GM18498 (cell line): ENCODE measurements around the gene GRM4.

ENCODE experiments used
- ATAC-seq: cut with Tn5 transposase; IDR thresholded peaks from one replicate; pipeline ENCODE4 v1.9.1; 2021; ENCODE audit warnings: mild to moderate bottlenecking, moderate library complexity; ENCODE audit not compliant: unreplicated experiment

GRM4 gene

DNA sequence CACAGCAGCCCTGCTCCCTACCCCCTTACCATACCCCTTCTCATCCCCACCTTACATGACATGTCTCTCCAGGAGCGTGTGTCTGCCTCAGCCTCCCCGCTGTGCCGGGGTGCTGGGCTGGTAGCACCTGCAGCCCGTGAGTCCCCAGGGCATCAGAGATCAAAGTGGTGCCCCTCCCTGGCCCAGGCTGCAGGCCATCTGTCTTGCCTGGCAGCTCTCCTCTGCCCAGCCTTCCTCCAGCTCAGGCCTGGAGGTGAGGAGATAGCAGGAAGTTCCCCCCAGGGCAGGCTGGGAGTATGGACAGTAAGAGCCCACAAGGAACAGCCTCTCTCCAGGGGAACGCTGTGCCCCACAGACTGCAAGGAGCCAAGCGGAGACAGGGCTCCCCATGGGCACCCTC lies 35.3 kb downstream of the GRM4 start:
- ATAC-seq = no peak

GRCh38 chr6:34108176-34108575 lies 37.7 kb downstream of the GRM4 start:
- ATAC-seq = no peak

GRCh38 chr6:34106900-34107299 lies 39.0 kb downstream of the GRM4 start:
- no peak for ATAC-seq

DNA sequence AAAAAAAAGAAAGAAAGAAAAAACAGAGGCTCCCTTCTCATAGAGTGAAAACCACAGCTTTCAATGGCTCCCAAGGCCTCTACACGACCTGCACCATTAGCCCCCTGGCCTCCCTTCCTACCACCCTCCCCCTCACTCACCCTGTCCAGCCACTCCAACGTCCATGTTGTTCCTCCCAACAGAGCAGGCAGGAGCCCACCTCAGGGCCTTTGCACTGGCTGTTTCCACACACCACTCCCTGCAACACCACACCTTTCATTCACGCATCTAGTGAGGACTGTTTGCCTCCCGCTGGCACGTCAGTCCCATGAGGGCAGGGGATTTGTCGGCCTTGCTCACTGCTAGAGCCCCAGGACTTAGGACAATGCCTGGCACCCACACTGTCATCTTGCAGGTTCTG lies 39.5 kb downstream of the GRM4 start:
- ATAC-seq = no peak

DNA sequence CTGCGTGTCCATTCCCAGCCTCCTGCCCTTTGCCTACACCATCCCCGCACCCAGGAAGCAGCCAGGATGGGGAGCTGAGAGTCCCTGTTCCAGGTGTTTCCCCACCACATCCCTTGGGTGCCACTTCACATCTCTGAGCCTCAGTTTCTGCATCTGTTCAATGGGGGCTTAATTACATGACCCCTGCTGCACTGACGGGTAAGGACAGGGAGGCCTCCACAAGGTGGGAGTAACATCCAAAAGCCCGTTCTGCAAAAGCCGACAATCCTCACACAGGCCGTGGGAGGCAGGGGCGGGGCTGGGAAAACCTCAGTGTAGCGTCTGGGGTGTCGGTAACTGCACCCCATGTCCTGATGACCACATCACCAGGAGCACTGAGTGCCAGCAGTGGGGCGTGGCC lies 41.3 kb downstream of the GRM4 start:
- no peak for ATAC-seq

DNA sequence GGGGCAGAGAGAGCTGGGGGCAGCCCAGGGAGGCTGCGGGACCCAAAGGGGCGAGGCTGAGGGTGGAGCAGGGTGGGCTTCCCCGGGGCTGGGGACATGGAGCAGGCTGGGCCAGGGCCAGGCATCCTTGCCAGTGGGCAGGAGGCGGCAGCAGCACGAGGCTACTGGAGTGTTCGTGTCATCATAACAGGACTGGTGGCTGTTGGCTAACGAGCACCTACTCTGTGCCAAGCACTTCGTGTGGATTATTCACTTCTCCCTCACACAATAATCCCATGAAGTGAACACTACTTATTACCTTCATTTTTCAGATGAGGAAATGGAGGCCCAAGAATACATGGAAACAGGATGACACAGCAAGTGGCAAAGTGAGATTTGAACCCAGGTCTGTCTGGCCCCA lies 41.7 kb downstream of the GRM4 start:
- no peak for ATAC-seq

DNA sequence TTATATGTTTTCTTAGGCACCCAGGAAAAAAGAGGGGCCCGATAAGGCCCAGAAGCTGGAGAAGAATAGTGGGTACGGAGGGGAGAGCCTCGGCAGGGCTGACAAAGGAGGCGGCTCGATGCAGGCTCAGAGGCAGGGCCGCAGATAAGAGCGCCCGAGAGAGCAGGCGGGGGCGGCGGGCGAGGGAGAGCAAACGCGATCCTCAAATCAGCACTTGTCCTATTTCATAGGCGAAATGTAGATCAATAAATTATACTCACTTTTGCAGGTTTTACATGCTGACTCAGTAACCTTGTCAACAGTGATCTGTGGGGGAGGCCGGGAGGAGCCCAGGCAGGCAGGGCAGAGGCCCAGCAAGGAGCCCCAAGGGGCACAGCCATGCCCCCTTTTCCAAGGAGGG lies 42.6 kb downstream of the GRM4 start:
- no peak for ATAC-seq

DNA sequence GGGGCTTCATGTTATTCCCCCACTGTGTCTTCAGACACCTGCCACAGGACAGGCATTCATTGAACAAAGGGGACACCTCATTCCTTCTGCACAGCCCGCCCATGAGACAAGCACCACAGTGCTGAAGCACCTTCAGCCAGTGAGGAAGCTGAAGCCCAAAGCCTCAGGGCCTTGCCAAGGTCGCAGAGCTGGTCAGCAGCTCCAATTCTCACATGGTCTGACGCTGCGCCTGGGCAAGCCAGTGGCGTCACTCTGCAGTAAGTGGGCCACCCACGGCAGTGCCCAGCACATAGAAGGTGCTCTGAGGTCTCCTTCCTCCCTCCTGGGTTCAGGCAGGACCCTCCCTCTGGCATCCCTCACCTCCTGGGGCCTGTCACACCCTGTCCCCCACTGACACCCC lies 43.2 kb downstream of the GRM4 start:
- no peak for ATAC-seq

- ATAC-seq = no peak
Observed at GRCh38 chr6:34102099-34102656, 43.7 kb downstream of the GRM4 start.

- no peak for ATAC-seq
Observed at GRCh38 chr6:34100788-34101187, 45.1 kb downstream of the GRM4 start.

DNA sequence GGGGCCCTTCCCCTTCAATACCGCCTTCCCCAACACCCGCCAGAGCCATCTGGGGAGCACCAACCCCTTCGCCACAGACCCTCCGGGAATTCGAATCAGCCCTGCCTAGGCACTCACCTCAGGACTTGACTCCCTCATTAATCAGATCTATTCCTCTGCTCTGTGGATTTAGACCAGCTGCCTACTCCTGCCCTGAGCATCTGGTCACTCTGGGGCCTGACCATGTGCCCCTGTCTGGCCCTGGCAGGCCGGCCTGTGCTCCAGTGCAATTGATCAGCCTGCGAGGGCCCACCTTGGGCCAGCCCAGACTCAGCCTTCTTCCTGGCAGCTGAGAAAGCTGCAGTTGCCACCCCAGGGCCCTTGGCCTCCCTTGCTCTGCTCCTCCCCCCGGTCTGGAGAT lies 46.0 kb downstream of the GRM4 start:
- ATAC-seq = no peak

DNA sequence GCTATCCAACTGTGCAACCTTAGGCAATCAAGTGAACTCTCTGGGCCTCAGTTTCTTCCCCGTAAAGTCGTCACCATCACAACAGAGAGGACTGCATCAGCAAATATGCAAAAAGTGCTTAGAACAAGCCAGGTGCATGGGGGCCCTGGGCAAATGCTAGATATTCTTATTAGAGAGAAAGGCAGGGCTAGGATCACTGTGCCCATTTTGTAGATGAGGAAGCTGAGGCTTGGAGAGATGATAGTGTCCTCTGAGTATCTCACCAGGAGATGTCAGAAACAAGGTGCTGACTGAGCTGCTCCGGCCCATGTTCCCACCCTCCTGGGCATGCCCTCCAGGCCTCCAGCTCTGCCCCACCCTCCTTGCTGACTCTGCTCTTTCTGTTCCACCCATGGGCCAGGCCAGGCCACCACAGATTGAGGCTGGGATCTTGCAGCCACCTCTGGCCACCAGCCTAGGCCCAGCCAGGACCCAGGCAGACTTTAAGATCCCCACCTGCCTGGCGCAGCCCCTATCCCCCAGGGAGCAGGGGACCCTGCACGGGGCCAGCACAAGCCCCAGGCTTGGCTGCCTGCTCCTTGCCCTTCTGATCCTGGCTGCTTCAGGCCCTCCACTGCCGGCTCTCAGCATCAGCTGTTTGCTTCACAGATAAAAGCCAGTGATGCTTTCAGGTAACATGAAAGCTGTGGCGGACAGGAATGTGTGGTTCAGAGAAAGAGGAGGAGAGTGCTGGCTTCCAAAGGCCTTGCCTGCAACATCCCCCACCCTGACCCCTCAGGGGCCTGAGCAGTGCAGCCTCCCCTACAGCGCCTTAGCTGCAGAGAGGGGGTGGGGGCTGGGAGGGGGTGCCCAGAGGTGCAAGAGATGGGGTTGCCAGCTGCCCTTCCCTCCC lies 47.6 kb downstream of the GRM4 start:
- no peak for ATAC-seq

DNA sequence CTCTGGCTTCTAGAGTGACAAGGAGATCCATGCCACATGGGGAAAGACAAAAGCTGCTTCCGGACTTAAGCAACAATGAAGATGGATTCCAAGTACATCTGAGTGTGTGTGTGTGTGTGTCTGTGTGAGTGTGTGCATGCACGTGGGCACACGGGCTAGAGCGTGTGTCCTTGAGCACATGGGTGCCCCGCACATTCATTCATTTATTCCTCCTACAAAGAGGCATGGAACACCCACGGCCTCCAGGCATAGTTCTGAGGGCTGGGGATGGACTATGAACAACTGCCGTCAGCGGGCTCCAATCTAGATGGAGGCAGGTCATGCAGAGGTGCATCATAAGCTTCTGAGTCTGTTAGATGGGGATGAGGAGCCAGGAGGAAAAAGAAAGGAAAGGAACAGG lies 49.1 kb downstream of the GRM4 start:
- ATAC-seq = no peak

GRCh38 chr6:34096193-34096592 lies 49.7 kb downstream of the GRM4 start:
- no peak for ATAC-seq

DNA sequence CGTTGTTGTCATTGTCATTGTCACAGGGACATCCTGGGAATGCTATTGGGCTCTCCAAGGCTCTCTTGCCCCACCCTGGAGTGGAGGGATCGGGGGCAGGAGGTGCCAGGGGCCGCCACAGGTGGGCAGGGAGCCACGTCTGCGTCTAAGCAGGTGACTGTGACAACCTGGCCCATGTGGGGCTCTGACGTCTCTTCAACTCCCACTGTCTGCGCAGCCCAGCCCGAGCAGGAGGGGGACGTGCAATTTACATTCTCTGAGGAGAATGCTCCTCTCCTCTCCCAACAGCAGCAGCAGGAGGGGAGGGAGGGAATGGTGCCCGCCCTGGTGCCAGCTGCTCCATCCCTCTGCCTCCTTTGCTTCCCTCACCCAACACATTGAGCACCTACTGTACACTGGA lies 50.1 kb downstream of the GRM4 start:
- no peak for ATAC-seq

GRCh38 chr6:34095136-34095505 lies 50.8 kb downstream of the GRM4 start:
- ATAC-seq = no peak

DNA sequence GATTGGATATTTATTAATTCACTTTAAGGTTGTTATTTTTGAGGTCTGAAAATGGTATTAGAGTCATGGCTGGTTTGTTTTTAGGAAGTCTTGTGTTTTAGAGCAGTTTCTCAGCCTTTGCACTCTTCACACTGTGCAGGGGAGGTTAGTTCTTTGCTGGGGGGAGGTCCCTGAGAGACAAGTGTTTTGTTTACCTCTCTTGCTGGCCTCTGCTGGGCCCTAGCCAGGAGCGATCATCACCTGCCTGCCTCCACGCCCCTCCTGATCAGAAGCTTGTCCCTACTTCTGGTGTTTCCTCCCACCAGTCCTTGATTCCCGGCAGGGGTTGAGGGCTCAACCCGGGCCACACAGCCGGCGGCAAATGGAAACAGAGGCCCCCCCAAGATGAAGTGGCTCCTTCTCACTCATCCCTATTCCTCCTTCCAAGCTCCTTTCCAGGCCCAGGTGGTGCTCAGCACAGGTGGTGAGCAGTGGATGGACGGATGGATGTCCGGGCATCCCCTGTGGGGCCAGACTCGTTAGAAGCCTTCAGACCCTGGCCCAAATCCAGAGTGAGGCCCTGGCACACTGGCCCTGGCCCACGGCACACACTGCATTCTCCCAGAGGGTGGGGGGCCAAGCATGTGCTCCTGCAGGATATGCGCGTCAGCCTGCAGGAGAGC lies 51.3 kb downstream of the GRM4 start:
- ATAC-seq = no peak

DNA sequence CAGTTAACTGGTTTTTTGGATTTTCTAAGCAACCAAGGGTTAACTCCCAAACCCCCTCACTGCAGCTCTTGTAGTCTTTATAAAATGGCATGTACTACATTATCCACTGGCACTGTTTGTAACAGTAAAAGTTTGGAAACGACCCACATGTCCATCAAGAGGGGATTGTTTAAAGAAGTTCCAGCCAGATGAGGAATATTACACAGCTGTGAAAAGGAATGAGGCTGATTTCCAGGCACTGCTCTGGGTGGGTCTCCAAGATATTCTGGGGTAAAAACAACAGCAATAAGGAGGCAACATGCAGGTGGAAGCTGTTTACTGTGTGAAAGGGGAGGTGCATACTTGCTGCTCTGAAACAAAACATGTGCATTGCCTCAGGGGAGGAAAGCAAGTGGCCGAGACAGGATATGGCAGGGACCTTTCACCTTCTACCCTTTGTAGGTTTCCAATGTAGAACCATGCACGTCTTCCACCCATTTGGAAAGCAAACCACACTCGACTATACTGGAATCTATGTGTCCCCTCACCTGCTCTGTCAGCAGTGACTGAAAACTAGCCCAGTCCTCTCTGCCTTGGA lies 51.9 kb downstream of the GRM4 start:
- no peak for ATAC-seq

GRCh38 chr6:34093206-34093605 lies 52.7 kb downstream of the GRM4 start:
- no peak for ATAC-seq

GRCh38 chr6:34092631-34093030 lies 53.3 kb downstream of the GRM4 start:
- ATAC-seq = no peak

GRCh38 chr6:34090935-34091334 lies 55.0 kb downstream of the GRM4 start:
- no peak for ATAC-seq

DNA sequence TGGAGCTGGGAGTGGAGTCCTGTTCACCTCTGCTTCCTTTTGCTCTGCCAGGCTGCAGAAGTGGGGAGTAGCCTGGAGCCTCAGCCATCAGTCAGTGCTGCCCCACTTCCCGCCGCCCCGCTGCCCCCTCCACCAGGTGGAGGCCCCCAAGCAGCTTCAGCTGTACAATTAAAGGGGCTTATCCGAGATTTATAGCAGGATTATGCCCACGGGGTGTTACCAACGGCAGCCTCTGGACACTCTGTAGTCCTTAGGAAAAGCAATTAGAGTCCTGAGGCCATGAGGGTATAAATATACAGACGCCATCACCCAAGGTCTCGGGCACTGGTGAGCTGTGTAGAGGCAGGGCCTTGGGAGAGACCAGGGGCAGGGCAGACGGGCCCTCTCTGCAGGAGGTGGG lies 55.4 kb downstream of the GRM4 start:
- ATAC-seq = no peak
